HG03457 (cell line): ENCODE results near the gene ADAMTS18.
"Not testable (repeated sequence)": the region's sequence is repeated elsewhere in the genome, so short reads cannot be mapped to it uniquely, and the experiment has no call there.

ENCODE experiments used
- ATAC-seq: cut with Tn5 transposase; IDR thresholded peaks from one replicate; pipeline ENCODE4 v1.9.1; 2021; ENCODE audit warnings: moderate number of reproducible peaks; ENCODE audit not compliant: unreplicated experiment

ADAMTS18 gene

DNA sequence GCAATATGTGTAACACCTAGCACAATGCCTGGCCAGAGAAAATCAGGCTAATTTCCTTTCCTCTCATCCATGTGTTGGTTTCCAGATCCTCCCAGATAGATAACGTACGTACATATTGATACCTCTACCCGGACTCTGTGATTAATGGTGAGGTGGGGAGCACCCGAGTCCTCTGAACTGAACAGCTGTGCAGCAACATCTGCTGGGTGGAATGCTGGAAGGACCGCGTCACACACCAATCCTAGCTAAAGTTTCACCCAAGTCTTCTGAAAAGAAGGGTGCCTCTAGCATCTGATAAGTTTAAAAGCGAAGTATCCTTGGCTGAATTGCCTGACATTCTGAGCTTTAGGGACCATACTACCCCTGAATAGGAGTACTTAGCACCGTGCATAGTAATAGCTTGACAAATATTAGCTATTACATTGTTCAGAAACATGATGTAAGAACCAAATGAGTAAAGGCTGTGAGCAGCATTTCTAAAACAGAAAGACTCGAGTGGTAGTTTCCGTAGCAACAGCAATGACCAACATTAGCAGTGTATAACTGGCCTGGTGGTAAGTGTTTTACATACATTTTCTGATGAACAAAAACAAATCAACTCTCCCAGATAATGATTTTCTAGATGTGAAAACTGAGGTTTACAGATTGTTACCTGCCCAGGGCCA, 144.3 kb downstream of the ADAMTS18 start:
- no peak for ATAC-seq

- no peak for ATAC-seq
Measured at GRCh38 chr16:77289331-77289809, 145.5 kb downstream of the ADAMTS18 start.

- no peak for ATAC-seq
Measured at GRCh38 chr16:77288222-77288621, 146.6 kb downstream of the ADAMTS18 start.

- no peak for ATAC-seq
Measured at GRCh38 chr16:77285676-77286075, 149.2 kb downstream of the ADAMTS18 start.

GRCh38 chr16:77282345-77282744, 152.5 kb downstream of the ADAMTS18 start:
- ATAC-seq = no peak

DNA sequence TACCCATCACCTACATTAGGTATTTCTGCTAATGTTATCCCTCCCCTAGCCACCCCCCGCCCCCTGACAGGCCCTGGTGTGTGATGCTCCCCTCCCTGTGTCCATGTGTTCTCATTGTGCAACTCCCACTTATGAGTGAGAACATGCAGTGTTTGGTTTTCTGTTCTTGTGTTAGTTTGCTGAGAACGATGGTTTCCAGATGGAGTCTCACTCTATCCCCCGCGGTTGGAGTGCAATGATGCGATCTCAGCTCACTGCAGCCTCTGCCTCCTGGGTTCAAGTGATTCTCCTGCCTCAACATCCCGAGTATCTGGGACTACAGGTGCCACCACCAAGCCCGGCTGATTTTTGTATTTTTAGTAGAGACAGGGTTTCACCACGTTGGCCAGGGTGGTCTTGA, 155.5 kb downstream of the ADAMTS18 start:
- not testable (repeated sequence) for ATAC-seq

- ATAC-seq = no peak
Measured at GRCh38 chr16:77277571-77277970, 157.3 kb downstream of the ADAMTS18 start.

DNA sequence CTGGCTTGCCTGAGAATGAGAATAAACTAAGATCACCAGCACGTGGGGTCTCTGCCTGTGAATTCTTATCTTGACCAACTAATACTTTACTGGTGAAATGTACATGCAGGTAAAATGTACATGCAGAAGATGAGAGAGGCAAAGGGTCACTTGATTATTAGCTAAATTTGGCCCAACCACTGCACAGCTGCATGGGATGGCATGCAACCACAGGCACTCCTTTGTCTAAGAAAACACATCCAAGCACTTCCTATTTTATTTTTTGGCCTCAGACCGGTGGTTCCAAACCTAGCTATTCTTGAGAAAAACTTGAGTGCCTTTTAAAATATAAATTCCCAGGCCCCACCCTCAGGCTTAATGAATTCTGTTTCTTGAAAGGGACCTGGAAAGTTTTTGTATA, 157.7 kb downstream of the ADAMTS18 start:
- no peak for ATAC-seq

DNA sequence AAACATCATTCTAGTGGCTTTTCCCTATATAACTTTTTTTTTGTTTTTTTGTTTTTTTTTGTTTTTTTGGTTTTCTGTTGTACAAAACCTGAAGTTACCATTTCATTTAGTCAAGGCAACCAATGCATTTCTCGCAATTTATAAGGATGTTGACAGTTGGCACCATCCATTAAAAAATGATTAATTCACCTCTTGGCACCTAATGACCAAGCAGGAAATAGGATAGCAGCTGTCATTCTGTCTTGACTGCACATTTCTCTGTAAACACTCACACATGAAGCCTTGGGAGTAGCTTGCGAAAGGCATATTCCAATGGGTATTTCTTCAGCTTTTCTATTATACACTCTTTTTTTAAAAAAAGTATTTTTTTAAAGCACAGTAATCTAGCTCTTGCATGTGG, 158.2 kb downstream of the ADAMTS18 start:
- no peak for ATAC-seq

GRCh38 chr16:77275303-77275702, 159.5 kb downstream of the ADAMTS18 start:
- ATAC-seq = not testable (repeated sequence)

GRCh38 chr16:77273815-77274214, 161.0 kb downstream of the ADAMTS18 start:
- ATAC-seq = no peak

DNA sequence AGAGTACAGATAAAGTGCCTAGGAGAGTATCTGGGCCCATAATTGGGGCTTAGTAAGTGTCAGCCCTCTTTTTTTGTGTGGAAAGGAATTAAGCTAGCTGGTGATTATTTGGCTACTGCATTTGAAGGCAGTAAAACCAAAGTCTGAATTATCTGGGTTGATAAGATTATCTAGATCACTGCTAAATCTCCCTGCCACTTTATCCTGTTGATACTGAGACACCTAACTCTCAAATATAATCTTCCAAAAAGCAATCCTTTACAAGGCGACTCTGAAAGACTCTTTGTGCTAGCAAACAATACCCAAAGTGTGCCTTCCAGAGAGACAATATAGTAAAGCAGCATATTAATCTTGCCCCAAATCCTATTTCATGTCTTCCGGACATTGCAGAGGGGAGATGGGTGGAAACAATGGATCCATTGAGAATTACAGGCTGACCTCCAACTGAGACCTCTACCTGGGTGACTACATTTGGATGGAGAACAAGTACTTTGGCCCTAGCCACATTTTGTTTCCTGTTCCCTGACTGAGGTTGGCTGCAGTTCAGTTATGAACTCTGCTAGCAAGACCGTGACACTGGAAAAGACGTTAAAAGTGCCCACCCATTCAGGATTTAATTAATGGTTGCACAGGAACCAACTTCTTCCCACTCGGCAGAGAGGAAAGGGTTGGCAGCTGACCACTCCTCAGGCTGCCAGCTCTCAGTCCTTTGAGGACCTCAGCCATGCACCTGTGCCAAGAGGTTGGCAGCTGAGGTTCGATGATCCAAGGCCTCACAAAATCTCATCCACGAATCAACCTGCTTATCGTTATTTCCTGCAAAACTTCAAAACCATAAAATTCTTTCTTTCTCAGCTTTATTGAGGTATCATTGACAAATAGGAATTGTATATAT, 163.1 kb downstream of the ADAMTS18 start:
- ATAC-seq = no peak

GRCh38 chr16:77266185-77266584, 168.6 kb downstream of the ADAMTS18 start:
- not testable (repeated sequence) for ATAC-seq

DNA sequence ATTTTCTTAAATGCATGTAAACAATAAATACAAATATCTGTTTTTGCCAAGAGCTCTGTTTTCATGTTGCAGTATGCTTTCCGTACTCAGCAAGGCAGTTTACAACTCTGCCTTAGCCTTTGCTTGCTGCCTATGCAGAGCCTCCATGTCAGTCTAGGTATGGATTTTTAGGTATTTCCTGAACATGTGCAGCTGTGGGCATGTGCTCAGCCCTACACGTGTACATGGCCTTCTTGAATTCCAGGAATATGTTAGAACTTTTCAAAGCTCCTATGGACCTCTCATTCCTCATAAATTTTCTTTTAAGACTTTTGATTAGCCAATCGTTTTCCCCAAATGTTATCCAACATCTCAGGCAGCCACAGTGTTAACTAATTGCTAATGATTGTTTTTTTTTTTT, 171.9 kb downstream of the ADAMTS18 start:
- no peak for ATAC-seq

GRCh38 chr16:77250400-77250799, 184.4 kb downstream of the ADAMTS18 start:
- ATAC-seq = no peak

DNA sequence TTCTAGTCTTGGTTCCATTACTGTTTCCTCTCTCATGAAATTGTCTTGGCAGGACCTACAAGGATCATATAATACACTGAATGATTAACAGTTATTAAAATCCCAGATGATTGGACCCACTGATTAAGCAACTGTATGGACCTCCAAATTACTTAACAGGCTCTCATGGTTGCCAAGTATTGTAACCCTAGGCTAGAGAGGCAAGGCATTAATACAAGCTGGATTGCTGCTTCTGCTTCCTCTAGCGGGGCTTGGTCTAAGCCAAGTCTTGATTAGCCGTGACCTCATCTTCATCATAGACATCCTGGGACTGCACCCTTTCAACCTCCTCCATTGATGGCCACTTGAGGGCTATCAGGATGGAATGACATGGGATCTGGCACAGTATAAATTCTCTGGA, 188.7 kb downstream of the ADAMTS18 start:
- ATAC-seq = no peak

GRCh38 chr16:77242471-77242870, 192.4 kb downstream of the ADAMTS18 start:
- ATAC-seq = not testable (repeated sequence)

DNA sequence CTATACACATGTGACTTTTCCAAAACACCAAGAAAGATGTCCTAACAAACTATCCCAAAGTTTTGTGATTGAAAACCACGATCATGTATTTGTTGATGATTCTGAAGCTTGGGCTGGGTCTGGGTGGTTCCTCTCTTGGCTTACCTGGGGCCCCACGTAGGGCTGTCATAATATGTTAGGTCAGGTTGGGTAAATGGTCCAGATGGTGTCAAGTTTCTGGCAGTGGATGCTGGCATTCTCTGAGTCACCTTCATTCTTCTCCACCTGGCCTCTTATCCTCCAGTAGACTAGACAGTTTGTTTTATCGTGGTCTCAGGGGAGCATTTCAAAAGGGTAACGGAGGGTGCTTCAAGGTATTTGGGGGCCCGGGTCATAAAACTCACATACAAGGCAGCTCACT, 196.2 kb downstream of the ADAMTS18 start:
- ATAC-seq = no peak

- ATAC-seq = peak; percentile 99
Measured at GRCh38 chr16:77236063-77236511, 198.7 kb downstream of the ADAMTS18 start.

DNA sequence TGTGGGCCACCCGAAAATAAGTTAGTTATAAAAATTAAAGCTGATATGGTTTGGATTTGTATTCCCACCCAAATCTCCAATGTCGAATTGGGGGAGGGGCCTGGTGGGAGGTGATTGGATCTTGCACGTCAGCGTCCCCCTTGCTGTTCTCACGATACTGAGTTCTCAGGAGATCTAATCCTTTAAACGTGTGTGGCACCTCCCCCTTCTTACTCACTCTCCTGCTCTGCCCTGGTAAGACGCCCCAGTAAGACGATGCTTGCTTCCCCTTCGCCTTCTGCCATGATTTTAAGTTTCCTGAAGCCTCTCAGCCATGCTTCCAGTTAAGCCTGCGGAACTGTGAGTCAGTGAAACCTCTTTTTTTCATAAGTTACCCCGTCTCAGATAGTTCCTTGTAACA, 200.2 kb downstream of the ADAMTS18 start:
- no peak for ATAC-seq

DNA sequence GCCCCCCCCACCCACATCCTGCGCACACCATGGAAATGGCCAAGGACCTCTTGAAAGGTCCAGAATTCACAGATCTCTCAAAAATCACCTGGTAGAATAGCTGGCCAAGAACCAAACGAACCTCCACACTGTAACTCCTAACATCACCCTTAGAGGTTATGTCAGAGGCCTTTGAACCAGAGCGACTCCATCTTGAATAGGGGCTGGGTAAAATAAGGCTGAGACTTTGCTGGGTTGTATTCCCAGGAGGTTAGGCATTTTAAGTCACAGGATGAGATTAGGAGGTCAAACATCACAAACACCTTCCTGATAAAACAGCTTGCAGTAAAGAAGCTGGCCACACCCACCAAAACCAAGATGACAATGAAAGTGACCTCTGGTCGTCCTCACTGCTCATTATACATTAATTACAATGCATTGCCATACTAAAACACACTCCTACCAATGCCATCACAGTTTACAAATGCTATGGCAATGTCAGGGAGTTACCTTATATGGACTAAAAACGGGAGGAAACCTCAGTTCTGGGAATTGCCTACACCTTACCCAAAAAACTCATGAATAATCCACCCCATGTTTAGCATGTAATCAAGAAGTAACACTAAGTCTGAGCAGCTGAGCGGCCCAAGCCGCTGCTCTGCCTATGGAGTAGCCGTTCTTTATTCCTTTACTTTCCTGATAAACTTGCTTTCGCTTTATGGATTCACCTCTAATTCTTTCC, 200.9 kb downstream of the ADAMTS18 start:
- no peak for ATAC-seq
